ENCODE results near the gene UQCRC1. TPM values are rescaled to one million over a fixed set of nuclear protein-coding genes. Genes with fewer than 3 reads are reported as not detected.

UQCRC1 gene
- total RNA-seq, 1 donor from 2014 or later, result 297 TPM

- DNase-seq (ENCODE audit: low read depth, low spot score), result no peak
- Mint-ChIP-seq H3K9me3 (no peaks in the 10 kb centered on the region), H3K27me3 (ENCODE audit: low read depth) (no peaks in the 10 kb centered on the region), H3K36me3 (ENCODE audit: low read depth) (no peaks in the 10 kb centered on the region), H3K27ac (ENCODE audit: unreplicated experiment) (no peak overlapping the region), H3K4me1 (peaks cover 43% of the 10 kb centered on the region), H3K4me3 (peak overlapping the region; percentile 96)
- TF ChIP-seq, protein P1, sequence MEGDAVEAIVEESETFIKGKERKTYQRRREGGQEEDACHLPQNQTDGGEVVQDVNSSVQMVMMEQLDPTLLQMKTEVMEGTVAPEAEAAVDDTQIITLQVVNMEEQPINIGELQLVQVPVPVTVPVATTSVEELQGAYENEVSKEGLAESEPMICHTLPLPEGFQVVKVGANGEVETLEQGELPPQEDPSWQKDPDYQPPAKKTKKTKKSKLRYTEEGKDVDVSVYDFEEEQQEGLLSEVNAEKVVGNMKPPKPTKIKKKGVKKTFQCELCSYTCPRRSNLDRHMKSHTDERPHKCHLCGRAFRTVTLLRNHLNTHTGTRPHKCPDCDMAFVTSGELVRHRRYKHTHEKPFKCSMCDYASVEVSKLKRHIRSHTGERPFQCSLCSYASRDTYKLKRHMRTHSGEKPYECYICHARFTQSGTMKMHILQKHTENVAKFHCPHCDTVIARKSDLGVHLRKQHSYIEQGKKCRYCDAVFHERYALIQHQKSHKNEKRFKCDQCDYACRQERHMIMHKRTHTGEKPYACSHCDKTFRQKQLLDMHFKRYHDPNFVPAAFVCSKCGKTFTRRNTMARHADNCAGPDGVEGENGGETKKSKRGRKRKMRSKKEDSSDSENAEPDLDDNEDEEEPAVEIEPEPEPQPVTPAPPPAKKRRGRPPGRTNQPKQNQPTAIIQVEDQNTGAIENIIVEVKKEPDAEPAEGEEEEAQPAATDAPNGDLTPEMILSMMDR (conservative IDR thresholded peaks at IDR 0.05), result no peak
These were observed 53.3 kb downstream of the UQCRC1 start for GRCh38 chr3:48555949-48556795.

DNA sequence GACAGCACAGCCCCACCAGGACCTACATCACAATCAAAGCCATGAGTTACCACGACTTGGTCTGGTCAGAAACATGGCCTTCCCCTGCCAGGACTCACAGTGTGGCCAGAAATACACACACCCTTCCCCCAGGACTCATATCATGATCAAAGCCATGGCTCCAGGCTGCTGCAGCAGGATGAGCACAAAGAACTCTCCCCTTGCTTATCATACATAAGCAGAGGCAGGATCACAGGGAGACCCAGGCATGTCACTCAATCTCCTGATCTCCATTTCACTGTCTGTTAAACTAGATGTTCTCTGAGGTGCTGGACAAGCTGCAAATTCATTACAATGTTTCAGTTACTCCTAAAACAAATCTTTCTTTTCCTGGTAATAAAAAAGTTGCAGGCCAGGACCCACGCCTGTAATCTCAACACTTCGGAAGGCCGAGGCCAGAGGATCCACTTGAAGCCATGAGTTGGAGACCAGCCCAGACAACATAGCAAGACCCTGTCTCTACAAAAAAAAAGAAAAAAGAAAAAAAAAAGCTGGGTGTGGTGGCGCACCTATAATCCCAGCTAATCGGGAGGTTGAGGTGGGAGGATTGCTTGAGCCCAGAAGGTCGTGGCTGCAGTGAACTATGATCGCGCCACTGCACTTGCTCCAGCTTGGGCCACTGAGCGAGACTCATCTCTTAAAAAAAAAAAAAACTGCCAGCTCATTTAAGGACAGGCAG lies 54.1 kb downstream of the UQCRC1 start:
- Mint-ChIP-seq H3K4me3 (peak overlapping the region; percentile 96), H3K27ac (ENCODE audit: unreplicated experiment) (no peak overlapping the region), H3K27me3 (ENCODE audit: low read depth) (no peaks in the 10 kb centered on the region), H3K9me3 (no peaks in the 10 kb centered on the region), H3K4me1 (peaks cover 39% of the 10 kb centered on the region), H3K36me3 (ENCODE audit: low read depth) (no peaks in the 10 kb centered on the region)
- TF ChIP-seq, protein P1 (conservative IDR thresholded peaks at IDR 0.05), result no peak
- DNase-seq (ENCODE audit: low read depth, low spot score), result no peak

- Mint-ChIP-seq H3K4me1 (peaks cover 38% of the 10 kb centered on the region), H3K27me3 (ENCODE audit: low read depth) (no peaks in the 10 kb centered on the region), H3K27ac (ENCODE audit: unreplicated experiment) (peak overlapping the region; percentile 71), H3K36me3 (ENCODE audit: low read depth) (no peaks in the 10 kb centered on the region), H3K4me3 (peak overlapping the region; percentile 96), H3K9me3 (no peaks in the 10 kb centered on the region)
- TF ChIP-seq, protein P1 (conservative IDR thresholded peaks at IDR 0.05), result no peak
- no peak for DNase-seq (ENCODE audit: low read depth, low spot score)
These were observed 55.3 kb downstream of the UQCRC1 start for GRCh38 chr3:48553886-48554845.

DNA sequence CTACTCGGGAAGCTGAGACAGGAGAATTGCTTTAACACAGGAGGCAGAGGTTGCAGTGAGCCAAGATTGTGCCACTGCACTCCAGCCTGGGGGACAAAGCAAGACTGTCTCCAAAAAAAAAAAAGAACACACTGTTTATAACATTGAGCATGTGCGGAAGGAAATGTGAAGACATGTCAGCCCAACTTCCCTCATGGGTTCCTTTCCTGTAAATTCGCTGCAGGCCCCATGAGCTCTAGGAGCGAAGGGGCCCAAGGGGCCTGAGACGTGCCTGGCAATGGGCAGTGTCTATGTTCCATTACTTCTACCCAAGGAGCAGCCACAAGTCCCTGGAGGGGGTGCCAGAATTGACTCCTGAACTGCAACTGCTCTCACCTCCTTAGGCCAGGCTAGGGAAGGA lies 56.1 kb downstream of the UQCRC1 start:
- peak overlapping the region; percentile 75 for H3K4me3 Mint-ChIP-seq
- TF ChIP-seq, protein P1 (conservative IDR thresholded peaks at IDR 0.05), result no peak
- no peaks in the 10 kb centered on the region for H3K27me3 Mint-ChIP-seq (ENCODE audit: low read depth)
- DNase-seq (ENCODE audit: low read depth, low spot score), result no peak
- H3K9me3 Mint-ChIP-seq, result no peaks in the 10 kb centered on the region
- peaks cover 38% of the 10 kb centered on the region for H3K4me1 Mint-ChIP-seq
- peaks cover 3% of the 10 kb centered on the region for H3K36me3 Mint-ChIP-seq (ENCODE audit: low read depth)
- no peak overlapping the region for H3K27ac Mint-ChIP-seq (ENCODE audit: unreplicated experiment)

Data from neural crest cell (in vitro differentiated cells).